Activated CD4-positive, alpha-beta T cell treated with anti-CD3 and anti-CD28 coated beads, Interleukin-2, amount 50 U/mL, for 48 hours (primary cell): ENCODE data around the gene NLE1.
A peak's percentile ranks its signal among the peaks of the same experiment; 100 is the strongest.
"Not testable (repeated sequence)": the region's sequence is repeated elsewhere in the genome, so short reads cannot be mapped to it uniquely, and the experiment has no call there.

Source experiments
- DNase-seq, 2 experiments: peaks; one replicate each; pipeline ENCODE4 v3.0.0-alpha.2; 2020

Gene NLE1

DNA sequence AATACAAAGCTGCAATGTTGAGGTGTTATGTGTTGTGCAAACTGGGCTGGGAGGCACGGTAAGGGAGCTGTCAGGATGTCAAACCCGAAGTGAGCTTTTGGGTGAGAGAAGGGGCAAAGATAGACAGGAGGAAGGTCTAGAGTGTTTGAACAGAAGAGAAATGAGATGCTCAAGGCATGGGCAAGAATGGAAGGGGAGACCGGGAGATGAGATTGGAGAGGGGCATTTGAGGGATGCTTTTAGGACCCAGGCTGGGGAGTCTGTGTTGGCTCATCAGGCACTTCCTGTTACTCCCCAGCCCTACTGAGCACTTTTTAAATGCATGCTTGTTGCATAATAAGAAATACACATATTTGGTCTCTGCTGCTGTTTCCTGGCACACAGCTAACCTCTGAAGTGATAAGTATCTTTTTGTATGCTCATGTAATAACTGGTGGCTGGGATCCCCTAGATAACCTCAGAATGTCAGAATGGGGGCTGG is 19.2 kb upstream of the NLE1 start:
- DNase-seq: no peak

GRCh38 chr17:35160354-35161201 is 18.5 kb upstream of the NLE1 start:
- peak; percentile 21 to 47 for DNase-seq

- no peak for DNase-seq
Measured at GRCh38 chr17:35159940-35160339, 17.8 kb upstream of the NLE1 start.

DNA sequence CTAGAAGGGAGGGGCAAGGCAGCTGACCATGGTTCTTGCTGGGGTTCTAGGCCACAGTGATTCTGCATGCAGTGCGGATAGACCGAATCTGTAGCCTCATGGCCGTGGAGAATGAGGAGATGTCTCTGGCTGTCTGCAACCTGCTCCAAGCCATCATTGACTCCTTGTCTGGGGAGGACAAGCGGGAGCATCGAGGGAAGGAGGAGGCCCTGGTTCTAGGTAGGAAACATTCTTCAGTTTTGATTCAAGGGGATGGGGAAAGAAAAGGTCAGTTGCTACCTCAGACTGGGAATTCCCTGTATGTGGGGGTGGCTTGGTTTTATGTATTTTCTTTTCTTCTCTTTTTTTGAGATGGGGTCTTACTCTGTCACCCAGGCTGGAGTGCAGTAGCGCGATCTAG is 13.1 kb upstream of the NLE1 start:
- DNase-seq: no peak

DNA sequence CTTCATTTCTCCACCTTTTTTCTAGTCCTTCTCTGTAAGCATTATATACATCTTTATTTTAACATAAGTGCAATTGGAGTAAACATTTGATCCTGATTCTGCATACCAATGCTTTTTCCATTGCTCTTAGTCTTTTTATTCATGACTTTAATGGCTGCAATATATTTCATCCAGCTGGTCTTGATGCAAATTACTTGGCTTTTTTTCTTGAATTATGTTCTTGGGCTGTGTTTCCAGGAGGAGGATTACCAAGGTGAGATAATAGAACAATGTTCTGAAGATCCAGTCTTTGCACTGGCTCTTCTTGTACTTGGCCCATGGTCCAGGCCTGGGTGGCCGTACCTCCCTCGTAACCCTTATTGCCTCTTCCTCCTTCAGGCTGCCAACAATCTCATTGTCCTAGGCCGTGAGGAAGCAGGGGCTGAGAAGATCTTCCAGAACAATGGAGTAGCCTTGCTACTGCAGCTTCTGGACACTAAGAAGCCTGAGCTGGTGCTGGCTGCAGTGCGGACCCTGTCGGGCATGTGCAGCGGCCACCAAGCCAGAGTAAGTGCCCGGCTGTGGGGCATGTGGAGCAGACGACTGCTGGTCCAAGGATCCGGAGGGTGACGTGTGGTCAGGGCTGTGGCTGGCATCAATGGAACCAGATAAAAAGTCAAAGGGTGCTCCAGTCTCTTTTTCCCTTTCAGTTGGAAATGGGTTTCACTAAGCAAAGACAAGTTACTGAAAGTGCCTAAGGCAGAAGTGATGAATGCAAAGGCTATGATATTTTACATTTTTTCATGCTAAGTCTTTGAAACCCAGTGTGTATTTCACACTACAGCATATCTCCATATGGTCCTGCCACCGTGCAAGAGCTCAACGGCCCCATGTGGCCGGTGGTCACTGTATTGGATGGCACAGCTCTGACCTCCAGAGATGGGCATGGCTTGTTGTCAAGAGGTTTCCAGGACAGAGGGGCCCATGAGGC is 12.4 kb upstream of the NLE1 start:
- no peak for DNase-seq

DNA sequence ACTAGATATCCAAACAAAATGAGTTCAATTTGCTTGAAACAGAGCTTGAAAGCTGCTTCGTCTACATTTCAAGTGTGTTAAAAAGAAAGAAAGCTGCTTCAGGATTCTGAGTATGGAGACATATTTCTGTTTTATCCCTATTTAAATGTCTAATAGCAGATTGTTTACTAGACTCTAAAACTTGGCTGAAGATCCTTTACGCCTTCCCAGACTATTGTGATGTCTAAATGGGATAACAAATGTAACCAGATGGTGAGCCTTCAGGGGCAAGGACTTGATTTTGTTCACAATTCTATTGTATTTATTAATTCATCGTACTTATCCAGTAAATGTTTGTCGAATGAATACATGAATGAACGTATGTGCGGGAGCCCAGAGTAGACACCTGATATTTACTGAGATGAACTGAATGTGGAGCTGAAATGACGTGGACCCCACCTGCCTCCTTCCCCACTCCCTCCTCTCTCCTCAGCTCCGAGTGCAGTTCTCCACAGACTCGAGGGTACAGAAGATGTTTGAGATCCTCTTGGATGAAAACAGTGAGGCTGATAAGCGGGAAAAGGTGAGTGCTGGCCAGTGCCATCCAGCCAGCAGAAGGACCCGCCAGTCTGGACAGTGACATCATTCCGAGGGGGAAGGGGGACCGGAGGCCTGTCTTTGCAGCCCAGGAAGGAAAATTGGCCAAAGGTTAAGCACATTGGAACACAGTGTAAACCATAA is 10.5 kb upstream of the NLE1 start:
- no peak for DNase-seq

GRCh38 chr17:35151080-35151479 is 9.0 kb upstream of the NLE1 start:
- DNase-seq: not testable (repeated sequence)

DNA sequence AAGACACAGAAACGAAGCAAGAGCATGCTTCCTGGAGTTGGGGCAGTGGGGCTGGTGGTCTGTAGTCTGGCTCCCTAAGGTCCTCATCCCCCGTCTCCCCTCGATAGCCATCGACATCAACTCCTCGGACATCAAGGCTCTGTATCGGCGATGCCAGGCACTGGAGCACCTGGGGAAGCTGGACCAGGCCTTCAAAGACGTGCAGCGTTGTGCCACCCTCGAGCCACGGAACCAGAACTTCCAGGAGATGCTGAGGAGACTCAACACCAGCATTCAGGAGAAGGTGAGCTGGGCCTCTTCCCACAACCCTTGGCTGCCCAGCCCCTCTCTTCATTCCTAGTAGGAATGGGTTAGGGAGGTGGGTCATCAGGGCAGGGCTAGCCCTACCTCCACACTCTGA is 7.8 kb upstream of the NLE1 start:
- no peak for DNase-seq

- DNase-seq: no peak
Measured at GRCh38 chr17:35148144-35148543, 6.0 kb upstream of the NLE1 start.

- no peak for DNase-seq
Measured at GRCh38 chr17:35147375-35147905, 5.3 kb upstream of the NLE1 start, which contains the start of gene UNC45B. TSS of gene UNC45B (plus strand) at chr17:35147817. CDS start at chr17:35148264, 447 bp downstream.

- no peak for DNase-seq
Measured at GRCh38 chr17:35146214-35146833, 4.2 kb upstream of the NLE1 start.

DNA sequence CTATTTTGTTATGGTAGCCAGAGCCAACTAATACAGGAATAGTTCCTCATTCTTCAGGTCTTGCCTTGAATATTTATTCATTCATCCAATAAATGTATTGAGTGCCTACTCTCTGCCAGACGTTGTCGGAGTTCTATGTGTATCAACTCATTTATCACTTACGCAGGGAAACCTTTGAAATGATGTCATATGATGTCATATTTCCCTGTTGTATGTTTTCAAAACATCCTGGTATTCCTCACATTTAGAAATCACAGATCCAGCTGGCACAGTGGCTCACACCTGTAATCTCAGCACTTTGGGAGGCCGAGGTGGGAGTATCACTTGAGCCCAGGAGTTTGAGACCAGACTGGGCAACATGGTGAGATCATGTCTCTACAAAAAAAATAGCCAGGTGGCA is 2.7 kb upstream of the NLE1 start:
- DNase-seq: no peak

- DNase-seq: no peak
Measured at GRCh38 chr17:35142467-35142796, 329 bp upstream of the NLE1 start.

- no peak for DNase-seq
Measured at GRCh38 chr17:35138218-35138617, 3.9 kb downstream of the NLE1 start.

DNA sequence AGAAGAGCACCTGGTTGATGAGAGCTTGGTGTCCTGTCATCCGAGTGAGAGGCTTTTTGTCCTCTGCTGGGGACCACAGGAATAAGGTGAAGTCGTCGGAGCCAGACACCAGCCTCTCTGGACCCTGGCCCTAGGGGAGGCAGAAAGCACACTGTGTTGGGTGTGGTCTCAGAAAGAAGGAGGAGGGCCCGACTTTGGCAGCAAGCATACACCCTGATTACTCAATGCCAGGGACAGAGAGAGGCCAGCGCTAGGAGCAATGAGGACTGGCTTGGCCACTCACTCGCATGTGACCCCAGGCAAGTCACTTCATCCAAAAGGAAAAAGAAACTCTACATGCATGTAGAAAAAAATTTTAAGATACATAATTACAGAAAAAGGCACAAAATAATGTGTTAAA is 6.8 kb downstream of the NLE1 start:
- DNase-seq: no peak

GRCh38 chr17:35132816-35133550 is 9.1 kb downstream of the NLE1 start:
- no peak for DNase-seq

DNA sequence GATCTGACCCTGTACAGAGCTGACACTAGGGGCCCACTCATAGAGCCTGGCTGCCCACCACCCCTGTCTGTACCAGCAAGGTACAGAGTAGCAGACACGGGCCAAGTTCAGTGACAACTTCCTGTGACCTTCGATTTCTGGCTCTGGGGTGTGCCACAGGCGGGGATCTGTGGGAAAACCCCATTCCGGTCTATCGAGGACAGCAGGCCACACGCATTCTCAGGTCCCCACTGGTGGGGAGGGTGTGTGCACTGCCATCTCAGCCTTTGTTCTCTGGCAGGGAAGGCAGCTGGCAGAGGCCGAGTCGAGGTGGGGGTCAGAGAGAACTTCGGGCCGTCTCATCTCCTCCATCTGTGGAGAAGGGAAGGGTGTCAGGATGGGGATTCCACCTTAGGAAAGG is 10.0 kb downstream of the NLE1 start:
- DNase-seq: no peak

DNA sequence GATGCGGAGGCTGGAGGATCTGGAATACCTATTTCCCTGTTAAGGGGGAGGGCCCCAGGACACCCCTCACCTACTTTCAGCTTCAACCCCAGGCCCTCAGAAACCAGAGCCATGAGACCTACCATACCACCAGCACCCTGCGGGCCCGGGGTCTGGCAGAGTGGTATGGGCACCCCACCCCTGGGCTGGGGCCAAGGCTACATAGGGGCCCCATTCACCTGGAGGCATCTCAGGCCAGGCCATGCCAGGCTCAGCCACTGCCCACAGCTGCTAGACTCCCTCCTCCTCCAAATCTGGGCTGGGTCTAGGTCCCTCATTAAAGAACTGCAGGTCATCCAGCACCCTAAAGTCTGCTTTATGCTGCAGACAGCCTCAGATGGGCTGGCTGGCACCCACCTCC is 11.7 kb downstream of the NLE1 start:
- no peak for DNase-seq

GRCh38 chr17:35129973-35130351 is 12.1 kb downstream of the NLE1 start:
- DNase-seq: no peak

DNA sequence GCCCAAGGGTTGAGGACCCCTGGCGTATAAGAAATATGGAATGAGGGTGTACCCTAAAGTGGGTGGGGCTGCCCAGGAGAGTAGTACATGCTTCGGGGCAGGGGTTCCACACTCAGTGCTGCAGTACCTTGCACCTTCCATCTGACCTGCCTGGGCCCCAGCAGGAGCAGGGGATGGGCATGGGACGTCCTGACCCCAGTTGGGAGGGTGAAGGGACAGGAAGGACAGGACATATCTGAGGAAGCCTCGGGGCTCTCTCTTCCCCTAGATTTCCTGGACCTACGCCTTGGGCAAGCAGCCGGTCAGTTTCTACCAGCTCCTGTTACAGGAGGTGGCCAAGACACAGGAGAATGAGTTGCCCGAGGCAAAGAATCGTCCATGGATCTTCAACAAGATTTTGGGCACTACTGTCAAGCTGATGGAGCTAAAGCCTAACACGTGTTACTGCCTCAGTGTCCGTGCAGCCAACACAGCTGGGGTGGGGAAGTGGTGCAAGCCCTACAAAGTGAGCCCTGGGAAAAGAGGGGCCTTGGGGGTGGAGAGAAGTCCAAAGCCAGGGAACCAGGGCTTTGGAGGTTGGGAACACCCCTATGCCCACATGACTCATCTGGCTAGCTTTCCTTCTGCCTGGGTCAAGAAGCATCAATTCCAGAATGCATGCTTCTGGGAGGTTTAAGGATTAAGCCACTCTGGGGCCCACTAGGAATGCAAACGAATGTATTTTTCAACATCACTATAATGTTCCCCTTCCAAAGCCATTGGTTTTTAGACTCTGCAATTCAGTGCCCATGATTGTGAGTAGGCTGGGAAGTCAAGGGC is 12.7 kb downstream of the NLE1 start:
- DNase-seq: no peak
